Stimulated activated CD4-positive, alpha-beta T cell treated with anti-CD3 and anti-CD28 coated beads, Interleukin-4, amount 100 ng/mL, for 24 hours (primary cell): Measurements from ENCODE around the gene PARD3.

ENCODE experiments used
- DNase-seq: peaks from one replicate; pipeline ENCODE4 v3.0.0-alpha.2; 2020

PARD3 gene

DNA sequence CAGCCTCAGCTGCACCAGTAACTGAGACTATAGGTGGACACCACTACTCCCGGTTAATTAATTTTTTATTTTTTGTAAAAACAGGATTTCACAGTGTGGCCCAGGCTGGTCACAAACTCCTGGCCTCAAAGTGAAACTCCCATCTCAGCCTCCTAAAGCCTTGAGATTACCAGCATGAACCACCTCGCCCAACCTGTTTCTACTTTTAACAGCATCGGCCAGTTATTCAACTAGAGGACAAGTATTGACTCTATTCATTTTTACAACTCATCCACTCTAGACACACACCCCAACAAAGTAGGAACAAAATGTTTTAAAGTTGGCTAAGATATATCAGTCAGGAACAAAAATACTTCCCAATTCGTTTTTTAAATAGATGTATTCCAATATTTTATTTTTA, 334.8 kb downstream of the PARD3 start:
- no peak for DNase-seq

- no peak for DNase-seq
These were observed 335.4 kb downstream of the PARD3 start for GRCh38 chr10:34479520-34480179.

GRCh38 chr10:34477249-34477648, 337.8 kb downstream of the PARD3 start:
- no peak for DNase-seq

GRCh38 chr10:34476608-34477007, 338.5 kb downstream of the PARD3 start:
- DNase-seq: no peak

DNA sequence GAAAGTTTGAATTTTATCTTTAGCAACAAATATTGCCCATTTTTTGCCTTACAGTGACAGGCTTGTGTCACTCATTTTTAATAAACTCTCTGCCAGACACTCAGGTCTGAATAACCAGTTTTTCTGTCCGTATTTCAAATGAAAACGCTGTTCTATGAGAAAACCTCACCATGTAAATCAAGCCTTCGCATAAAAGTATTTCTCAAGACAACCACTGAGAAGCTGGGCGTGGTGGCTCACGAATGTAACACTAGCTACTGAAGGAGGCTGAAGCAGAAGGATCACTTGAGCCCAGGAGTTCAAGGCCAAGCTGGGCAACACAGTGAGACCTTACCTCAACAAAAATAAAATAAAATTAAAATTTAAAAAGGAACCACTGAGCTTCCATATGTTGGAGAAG, 339.3 kb downstream of the PARD3 start:
- no peak for DNase-seq

DNA sequence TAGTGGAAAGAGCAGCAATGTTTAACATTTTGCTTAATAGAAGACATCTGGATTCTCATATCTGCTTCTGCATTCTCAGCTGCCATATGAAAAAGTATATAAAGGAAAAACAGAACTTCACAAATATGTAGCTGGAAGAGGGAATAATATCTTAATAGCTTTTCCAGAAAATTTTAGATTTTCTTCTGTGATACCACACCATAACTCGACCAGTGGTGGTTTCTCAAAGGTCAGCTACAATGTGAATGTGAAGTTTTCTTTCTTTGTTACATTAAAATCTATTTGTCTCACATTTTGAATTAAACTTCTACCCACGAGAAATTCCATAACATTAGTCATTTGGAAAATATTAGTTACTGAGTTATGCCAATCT, 339.8 kb downstream of the PARD3 start:
- DNase-seq: no peak

DNA sequence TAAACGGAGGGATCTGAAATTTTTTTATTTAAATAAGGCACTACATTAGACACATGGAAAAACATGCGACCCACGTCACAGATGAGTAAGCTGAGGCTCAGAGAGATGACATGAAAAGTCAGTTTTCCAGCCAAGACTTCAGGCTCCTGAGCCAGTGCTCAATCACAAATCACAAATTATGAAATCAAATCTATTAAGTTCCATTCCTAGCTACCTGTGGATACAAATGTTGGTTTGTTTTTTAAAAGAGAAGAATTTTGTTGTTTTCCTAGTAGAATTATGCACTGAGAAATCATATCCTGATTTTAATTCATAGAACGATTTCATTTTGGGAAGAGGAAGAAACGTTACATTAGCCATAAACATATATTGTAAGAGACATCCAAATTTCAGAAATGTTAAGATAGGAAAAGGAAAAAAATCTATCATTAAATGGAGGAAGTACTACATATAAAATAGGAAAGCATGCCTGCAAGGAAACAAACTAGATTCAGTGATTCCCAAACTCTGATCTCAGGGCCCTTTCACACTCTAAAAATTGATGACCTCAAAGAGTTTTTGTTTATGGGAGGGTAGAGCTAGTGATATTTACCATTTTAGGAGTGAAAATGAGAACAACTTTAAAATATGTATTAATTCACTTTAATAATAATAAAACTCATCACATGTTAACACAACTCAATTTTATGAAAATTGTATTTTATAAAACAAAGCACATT, 340.4 kb downstream of the PARD3 start:
- no peak for DNase-seq

DNA sequence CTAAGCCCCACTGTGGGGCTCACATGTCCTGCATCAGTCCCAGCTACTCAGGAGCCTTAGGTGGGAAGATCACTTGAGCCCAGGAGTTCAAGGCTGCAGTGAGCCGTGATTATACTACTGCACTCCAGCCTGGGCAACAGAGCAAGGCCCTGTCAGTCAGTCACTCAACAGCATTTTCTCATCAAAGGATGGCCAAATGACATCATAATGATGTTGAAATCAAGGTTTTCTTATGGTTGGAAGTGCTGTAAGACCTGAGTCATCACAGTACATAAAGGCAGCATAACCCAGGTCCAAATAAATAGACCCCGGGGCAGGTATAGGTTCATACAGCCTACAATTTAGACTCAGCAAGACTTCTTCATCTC, 341.1 kb downstream of the PARD3 start:
- DNase-seq: no peak

DNA sequence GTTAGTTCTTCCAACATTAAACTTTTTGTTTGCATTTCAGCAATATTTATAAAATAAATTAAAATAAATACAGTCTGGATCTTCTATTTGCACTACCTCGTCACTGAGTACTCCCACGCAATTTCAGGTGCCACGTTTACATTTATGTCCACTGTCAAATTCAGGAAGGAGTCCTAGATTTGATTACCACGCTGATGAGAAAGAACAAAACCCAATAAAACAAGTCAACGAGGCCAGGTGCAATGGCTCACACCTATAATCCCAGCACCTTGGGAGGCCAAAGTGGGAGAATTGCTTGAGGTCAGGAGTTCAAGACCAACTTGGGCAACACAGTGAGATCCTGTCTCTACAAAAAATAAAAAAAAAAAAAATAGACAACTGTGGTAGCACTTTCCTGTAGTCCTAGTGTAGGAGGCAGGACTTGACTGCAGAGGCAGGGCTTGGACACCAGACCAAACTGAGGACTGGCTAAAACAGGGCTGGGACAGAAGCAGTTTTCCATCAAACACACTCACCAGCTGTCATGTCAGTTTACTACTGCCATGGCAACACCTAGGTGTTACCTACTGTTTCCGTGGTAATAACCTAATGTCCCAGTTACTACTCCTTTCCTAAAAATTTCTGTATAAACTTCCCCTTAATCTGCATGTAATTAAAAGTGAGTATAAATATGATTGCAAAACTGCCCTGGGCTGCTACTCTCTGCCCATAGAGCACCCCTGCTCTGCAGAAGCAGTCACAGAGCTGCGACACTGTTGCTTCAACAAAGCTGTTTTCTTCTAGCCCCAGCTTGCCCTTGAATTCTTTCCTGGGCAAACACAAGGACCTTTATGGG, 341.7 kb downstream of the PARD3 start:
- no peak for DNase-seq

DNA sequence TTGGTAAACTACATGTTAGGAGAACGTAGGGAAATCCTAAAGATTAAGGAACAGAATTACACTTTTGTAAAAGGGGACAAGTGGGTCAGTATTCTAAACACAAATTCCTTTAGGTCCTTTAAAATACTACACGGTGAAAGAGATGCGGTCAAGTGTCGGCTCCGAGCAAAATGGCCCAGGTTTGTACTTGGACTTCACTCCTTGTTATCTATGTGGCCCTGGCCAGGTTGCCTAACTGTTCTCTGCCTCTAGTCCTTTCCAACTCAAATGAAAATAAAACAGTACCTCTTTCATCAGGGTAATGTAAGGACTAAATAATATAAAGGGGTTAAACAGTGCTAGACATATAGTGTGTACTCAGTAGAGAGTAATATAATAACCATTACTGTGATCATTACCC, 344.8 kb downstream of the PARD3 start:
- no peak for DNase-seq

DNA sequence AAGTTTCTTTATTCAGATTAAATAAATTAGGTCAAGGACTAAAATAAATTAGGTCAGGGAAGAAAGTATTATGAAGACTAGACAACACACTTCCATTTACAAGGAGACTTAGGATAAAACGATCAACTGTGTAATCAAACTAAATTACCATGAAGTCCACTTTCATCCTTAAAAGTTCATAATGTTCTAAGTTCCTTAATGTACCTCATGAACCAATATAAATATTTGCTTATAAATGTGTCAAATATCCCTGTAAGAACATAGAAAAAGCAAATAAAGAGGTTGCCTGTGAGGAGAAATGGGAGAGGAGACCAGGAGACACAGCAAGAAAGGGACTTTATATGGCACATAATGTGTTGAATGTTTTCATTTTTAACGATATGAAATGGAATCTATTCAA, 345.6 kb downstream of the PARD3 start:
- DNase-seq: no peak

- DNase-seq: no peak
These were observed 347.2 kb downstream of the PARD3 start for GRCh38 chr10:34467902-34468301.

DNA sequence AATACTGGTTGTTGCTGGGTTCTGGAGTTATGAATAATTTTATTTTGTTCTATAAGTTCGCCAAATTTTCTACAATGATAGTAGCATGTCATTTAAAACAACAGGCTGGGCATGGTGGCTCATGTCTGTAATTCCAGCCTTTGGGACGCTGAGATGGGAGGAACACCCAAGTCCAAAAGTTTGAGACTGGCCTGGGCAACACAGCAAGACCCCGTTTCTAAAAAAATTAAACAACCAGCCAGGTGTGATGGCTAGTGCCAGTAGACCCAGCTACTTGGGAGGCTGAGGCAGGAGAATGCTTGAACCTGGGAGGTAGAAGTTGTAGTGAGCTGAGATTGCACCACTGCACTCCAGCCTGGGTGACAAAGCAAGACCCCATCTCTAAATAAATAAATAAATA, 347.7 kb downstream of the PARD3 start:
- DNase-seq: no peak

DNA sequence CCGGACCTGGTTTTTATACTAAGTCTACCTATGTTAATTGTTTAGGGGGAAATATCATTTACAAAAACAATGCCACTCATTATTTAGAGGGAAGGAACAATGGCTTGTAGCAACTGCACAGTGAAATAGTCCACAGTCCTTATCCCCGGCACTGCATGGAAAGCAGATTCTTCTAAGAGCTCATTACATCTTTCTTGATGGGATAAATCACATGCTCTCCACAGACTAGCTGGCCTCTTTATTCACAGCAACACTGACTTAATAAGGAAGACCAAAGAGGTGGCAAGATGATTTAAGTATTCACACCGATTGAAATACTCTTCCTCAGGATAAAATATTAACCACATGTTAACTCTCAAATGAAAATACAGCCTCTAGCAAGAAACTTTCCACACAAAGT, 349.4 kb downstream of the PARD3 start:
- DNase-seq: no peak

GRCh38 chr10:34464591-34464990, 350.5 kb downstream of the PARD3 start:
- no peak for DNase-seq

DNA sequence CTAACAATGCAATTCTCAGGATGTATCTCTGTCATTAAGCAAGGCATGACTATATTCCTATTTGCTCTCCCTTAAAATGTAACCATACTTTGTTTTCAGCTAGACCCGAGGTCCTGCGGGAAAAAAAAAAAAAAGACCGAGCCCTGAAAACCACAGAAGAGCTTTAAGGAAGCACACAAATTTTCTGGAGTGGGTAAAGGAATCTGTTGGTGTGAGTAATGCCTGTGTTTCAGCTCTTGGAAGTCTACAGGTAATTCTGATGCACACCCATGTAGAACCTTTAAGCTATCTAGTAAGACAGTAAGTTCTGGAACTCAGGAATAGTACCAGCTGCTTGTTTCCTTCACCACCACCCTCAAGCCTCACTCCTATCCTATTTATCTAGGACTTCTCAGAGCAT, 351.1 kb downstream of the PARD3 start:
- DNase-seq: no peak

- DNase-seq: no peak
These were observed 352.1 kb downstream of the PARD3 start for GRCh38 chr10:34462993-34463392.

- DNase-seq: no peak
These were observed 353.0 kb downstream of the PARD3 start for GRCh38 chr10:34462056-34462455.

DNA sequence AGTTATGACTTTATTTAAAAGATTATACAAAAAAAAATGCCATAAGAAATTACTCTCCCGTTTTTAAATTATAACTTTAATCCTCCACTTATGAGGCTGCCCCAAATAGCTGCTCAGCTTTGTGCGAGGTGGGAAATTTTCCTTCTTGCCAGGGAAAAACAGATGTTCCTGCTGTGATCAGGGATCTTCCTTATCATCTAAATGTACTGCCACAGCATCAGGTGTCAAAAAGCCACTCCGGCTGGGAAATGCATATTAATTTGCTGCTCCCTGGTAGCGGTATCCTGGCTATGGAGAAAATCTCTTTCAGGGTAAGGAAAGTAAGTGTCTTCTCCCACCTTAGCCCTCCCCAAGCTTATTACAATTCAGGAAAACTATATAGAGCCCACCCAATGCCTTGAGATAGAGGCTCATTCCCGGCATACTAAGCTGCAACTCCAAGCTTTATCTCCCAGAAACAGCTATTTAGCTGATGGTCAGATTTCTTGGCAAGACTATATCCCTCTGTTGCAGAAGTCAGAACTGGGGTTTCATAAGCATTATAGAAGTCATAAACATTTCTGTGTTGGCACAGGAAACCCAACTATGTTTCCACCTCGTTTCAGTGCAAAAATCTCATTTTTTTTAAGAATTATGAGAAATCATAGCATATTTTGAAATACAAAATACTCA, 360.4 kb downstream of the PARD3 start:
- DNase-seq: no peak

DNA sequence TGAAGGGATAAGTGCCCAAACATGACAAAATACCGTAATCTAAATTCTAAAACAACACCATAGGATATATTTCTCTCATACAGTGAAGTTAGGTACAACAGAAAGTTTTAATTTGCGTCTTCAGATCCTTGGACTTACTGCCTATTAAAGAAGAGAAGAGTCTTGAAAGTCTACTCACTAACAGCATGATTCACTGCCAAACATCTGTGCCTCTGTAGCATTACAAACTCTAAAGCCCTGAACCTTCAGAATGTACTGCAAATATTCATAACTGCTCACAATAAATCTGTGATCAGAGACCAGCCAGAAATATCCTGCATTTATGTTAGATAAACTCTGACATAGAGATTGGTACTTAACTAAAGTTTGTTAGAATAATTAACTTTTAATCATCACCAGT, 365.3 kb downstream of the PARD3 start:
- DNase-seq: no peak

GRCh38 chr10:34446049-34446448, 369.0 kb downstream of the PARD3 start:
- DNase-seq: no peak

DNA sequence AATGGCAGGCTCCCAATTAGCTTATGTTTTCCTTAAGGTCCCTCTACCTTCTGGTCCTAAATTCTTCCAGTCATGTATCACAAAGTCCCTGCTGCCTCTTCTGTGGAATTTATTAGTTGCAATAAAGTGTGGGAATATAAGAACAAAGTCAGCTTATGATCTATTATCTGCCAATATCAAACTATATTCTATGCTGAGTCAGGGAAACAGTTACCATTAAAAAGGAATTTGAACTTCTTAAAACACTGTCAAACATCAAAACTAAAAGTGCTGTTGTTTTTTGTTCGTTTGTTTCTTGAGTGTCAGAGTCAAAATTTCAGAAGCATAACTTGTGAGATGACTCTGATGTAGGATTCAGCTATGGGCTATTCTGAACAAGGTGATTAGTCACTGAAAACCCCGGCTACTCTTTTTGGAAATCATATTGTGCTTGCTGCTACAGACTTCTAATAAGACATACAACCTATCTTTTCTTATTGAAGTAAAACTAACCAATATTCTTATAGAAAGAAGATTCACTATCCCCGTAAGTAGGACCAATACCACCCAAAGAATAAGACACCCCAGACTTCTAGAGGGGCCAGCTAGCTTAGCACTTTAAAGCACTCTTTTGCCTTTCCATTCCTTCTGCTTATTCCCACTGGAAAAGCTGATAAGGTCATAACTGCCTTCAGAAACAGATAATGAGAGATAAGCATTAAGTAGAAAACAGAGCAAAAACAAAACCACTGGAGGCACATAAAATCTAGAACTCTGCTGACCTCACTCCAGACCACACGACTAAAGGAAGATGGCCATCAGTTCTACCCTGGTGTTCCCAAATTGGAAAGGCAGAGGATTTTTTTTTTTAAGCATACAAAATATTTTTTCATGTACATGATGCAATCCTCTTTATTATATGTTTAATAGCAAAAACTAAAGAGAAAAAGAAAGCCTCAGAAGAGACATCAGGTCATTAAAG, 370.6 kb downstream of the PARD3 start:
- DNase-seq: no peak
